IPS-NIHi7 (cell line): Measurements from ENCODE around the gene ACACB.
A peak's percentile ranks its signal among the peaks of the same experiment; 100 is the strongest.

Source experiments
- DNase-seq: peaks from one replicate; pipeline ENCODE4 v3.0.0; 2012; ENCODE audit warnings: mixed read lengths; ENCODE audit errors: extremely low spot score

ACACB gene

GRCh38 chr12:109173443-109174240 lies 57.3 kb downstream of the ACACB start:
- no peak for DNase-seq

DNA sequence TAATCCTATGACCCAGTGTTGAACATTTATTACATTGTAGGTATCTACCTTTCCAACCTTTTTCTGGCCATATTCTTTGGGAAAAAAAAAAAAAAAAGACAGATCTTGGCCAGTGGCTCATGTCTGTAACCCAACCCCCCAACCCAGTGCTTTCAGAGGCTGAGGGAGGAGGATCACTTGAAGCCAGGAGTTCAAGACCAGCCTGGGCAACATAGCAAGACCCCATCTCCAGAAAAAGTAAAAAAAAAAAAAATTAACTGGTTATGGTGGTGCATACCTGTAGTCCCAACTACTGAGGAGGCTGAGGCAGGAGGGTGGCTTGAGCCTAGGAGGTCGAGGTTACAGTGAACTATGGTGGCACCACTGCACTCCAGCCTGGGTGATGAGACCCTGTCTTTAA lies 58.1 kb downstream of the ACACB start:
- no peak for DNase-seq

DNA sequence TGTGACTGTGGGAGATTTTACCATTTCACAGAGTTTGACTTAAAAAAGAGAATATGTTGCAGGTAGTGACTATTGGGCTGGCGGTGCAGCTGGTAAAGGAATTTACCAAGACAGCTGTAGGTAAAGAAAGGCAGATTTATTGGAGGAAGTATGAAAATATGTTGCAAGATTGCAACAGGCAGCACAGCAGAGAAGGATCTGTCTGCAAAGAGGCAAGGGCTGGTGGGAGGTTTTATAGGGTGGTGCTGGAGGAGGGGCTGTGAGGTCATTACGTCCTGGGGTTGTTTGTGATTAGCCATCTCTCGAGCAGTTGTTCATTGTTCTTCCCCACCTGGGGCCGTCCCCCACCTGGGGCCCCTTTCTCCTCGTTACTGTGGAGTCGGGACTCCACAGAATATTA lies 62.1 kb downstream of the ACACB start:
- DNase-seq = no peak

GRCh38 chr12:109179927-109180326 lies 63.5 kb downstream of the ACACB start:
- DNase-seq = no peak

DNA sequence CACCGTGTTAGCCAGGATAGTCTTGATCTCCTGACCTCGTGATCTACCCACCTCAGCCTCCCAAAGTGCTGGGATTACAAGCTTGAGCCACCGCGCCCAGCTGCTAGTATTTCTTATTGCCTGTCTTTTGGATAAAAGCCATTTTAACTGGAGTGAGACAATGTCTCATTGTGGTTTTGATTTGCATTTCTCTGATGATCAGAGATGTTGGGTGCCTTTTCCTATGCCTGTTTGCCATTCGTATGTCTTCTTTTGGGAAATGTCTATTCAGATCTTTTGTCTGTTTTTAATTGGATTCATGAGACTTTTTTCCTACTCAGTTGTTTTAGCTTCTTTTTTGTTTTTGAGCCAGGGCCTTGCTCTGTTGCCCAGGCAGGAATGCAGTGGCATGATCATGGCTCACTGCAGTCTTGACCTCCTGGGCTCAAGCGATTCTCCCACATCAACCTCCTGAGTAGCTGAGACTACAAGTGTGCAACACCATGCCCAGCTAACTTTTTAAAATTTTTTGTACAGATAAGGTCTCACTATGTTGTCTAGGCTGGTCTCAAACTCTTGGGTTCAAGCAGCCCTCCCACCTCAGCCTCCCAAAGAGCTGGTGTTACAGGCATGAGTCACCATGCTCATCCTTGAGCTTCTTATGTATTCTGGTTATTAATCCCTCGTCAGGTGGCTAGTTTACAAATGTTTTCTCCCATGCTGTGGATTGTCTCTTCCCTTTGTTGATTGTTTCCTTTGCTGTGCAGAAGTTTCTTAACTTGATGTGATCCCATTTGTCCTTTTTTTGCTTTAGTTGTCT lies 65.9 kb downstream of the ACACB start:
- no peak for DNase-seq

DNA sequence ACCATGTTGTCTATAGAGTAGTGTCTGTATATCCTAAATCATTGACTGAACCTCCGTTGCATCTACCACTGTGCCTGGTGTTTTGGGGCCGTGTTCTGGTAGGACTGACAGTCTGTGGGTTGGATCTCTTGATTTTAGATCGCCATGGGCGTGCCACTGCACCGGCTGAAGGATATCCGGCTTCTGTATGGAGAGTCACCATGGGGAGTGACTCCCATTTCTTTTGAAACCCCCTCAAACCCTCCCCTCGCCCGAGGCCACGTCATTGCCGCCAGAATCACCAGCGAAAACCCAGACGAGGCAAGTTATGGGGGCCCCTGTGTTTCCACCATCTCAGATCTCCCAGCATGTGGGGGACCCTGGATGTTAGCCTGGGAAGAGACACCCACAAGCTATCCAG lies 69.1 kb downstream of the ACACB start:
- DNase-seq = no peak

- DNase-seq = no peak
These were observed 70.7 kb downstream of the ACACB start for GRCh38 chr12:109186993-109187653.

GRCh38 chr12:109188108-109188712 lies 71.8 kb downstream of the ACACB start:
- DNase-seq = no peak

- peak; percentile 29 for DNase-seq
These were observed 72.9 kb downstream of the ACACB start for GRCh38 chr12:109189291-109189690.

- no peak for DNase-seq
These were observed 75.3 kb downstream of the ACACB start for GRCh38 chr12:109191621-109192250.

DNA sequence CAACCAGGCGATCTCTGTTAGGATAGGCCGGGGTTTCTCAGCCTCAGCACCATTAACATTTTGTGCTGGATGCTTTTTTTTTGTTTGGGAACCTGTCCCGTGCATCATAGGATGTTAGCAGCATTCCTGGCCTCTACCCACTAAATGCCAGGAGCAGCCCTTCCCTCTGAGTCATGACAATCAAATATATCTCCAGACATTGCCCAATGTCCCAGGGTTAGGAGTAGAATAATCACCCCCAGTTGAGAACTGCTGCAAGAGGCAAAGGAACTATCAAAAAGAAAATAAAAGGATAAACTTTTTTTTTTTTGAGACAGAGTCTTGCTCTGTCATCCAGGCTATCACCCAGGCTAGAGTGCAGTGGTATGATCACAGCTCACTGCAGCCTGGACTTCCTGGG lies 76.0 kb downstream of the ACACB start:
- no peak for DNase-seq

DNA sequence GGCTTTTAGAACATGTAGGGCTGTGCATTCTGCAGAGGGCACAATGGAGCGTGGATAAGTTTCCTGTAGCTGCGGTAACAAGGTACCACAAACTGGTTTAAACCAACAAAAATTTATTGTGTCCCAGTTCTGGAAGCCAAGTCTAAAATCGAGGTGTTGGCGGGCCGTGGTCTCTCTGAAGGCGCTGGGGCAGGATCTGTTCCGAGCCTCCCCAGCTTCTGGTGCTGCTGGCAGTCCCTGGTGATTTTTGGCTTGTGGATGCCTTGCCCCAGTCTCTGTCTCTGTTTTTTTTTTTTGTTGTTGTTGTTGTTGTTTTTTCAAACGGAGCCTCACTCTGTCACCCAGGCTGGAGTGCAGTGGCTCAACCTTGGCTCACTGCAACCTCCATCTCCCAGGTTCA lies 77.5 kb downstream of the ACACB start:
- DNase-seq = no peak

GRCh38 chr12:109196332-109196731 lies 79.9 kb downstream of the ACACB start:
- DNase-seq = no peak

DNA sequence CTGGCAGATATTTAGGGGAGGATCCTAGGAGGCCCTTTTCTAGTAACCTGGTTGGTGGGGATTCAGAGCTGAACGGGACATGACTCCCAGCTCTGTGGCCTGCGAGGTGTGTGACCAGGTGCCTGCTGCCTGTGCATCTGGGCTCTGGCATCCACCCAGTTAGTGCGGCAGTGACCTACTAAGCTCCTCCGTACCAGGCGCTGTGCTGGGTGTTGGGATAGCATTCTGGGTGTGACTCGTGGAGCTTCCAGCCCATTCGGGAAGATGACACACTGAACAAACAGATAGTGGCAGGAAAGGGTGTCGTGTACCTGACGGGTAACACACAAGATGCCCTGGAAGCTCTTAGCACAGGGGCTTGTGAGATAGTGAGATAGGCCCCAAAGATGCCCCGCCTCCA lies 80.9 kb downstream of the ACACB start:
- no peak for DNase-seq

GRCh38 chr12:109199324-109199723 lies 82.9 kb downstream of the ACACB start:
- DNase-seq = no peak

GRCh38 chr12:109200825-109201495 lies 84.6 kb downstream of the ACACB start:
- no peak for DNase-seq

DNA sequence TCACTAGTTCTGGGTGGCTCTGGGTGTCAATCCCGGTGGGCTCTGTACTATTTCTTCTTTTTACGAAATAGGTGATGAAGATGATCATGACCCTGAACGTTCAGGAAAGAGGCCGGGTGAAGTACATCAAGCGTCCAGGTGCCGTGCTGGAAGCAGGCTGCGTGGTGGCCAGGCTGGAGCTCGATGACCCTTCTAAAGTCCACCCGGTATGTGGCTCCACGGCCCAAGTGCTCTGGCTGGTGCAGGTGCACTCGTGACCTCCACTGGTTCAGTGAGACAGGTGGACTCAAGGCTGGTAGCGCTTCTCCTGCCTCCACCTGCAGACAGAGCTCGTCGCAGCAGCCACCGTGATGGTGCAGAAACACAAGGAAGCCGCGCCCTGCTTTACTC lies 85.1 kb downstream of the ACACB start:
- DNase-seq = no peak

DNA sequence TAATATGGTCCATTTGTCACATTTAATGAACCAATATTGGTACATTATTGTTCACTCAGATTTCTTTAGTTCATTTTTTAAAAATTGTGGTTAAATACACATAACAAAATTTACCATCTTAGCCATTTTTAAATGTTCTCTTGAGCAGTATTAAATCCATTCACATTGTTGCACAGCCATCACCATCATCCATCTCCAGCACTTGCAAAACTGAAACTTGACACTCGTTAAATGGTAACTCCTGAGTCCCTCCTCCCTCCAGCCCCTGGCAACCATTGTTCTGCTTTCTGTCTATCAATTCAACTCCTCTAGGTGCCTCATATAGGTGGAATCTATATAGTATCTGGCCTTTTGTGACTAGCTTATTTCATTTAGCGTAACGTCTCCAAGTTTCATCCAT lies 86.4 kb downstream of the ACACB start:
- DNase-seq = no peak

GRCh38 chr12:109203480-109203879 lies 87.1 kb downstream of the ACACB start:
- peak; percentile 6 for DNase-seq

GRCh38 chr12:109209082-109209481 lies 92.7 kb downstream of the ACACB start:
- DNase-seq = no peak

GRCh38 chr12:109212460-109213115 lies 96.2 kb downstream of the ACACB start:
- no peak for DNase-seq
